Right forelimb (tissue), 1 donor: ENCODE measurements around the gene TMEM59L.
A peak's percentile ranks its signal among the peaks of the same experiment; 100 is the strongest.

Experiments used
- DNase-seq: peaks from one replicate; pipeline ENCODE4 v3.0.0-alpha.2; 2018

The TMEM59L gene

GRCh38 chr19:18639706-18640243, 27.1 kb downstream of the TMEM59L start:
- DNase-seq = no peak

GRCh38 chr19:18644196-18645034, 31.7 kb downstream of the TMEM59L start:
- no peak for DNase-seq

GRCh38 chr19:18645035-18645511, 32.4 kb downstream of the TMEM59L start:
- DNase-seq = no peak

- no peak for DNase-seq
Observed at GRCh38 chr19:18646535-18647370, 34.1 kb downstream of the TMEM59L start.

- no peak for DNase-seq
Observed at GRCh38 chr19:18647371-18647767, 34.7 kb downstream of the TMEM59L start.

GRCh38 chr19:18647807-18648206, 35.1 kb downstream of the TMEM59L start:
- no peak for DNase-seq

- no peak for DNase-seq
Observed at GRCh38 chr19:18648973-18649315, 36.3 kb downstream of the TMEM59L start.

- DNase-seq = peak; percentile 88
Observed at GRCh38 chr19:18649371-18650020, 36.8 kb downstream of the TMEM59L start.

GRCh38 chr19:18650021-18650390, 37.3 kb downstream of the TMEM59L start:
- peak; percentile 73 for DNase-seq

- peak; percentile 79 for DNase-seq
Observed at GRCh38 chr19:18650468-18651041, 37.9 kb downstream of the TMEM59L start.

GRCh38 chr19:18651300-18651699, 38.6 kb downstream of the TMEM59L start:
- DNase-seq = no peak

- no peak for DNase-seq
Observed at GRCh38 chr19:18651733-18652132, 39.1 kb downstream of the TMEM59L start.

- DNase-seq = no peak
Observed at GRCh38 chr19:18653853-18654252, 41.2 kb downstream of the TMEM59L start.

GRCh38 chr19:18654469-18654868, 41.8 kb downstream of the TMEM59L start:
- DNase-seq = no peak

- DNase-seq = no peak
Observed at GRCh38 chr19:18655173-18655844, 42.6 kb downstream of the TMEM59L start.

- no peak for DNase-seq
Observed at GRCh38 chr19:18656337-18657086, 43.8 kb downstream of the TMEM59L start.

- DNase-seq = no peak
Observed at GRCh38 chr19:18657590-18658365, 45.1 kb downstream of the TMEM59L start.

GRCh38 chr19:18658366-18658855, 45.7 kb downstream of the TMEM59L start:
- no peak for DNase-seq

- DNase-seq = peak; percentile 79
Observed at GRCh38 chr19:18659281-18660050, 46.8 kb downstream of the TMEM59L start.
